MCF 10A (cell line): ENCODE measurements around the gene RNU6-7. TPM values are rescaled to one million over a fixed set of nuclear protein-coding genes. Genes with fewer than 3 reads are reported as not detected.

Experiments
- BruUV-seq: library from RNA; stranded (reverse); fragments of 400-500 nt; replicated peaks from 2 replicates; lab custom pipeline; 2021; lab: Mats Ljungman, UMichigan
- CTCF ChIA-PET: fragments of 300-600 bp; sonication (Branson Sonifier 250); formaldehyde crosslinking; extraction: SDS; loops from one replicate; lab custom pipeline; 2021; ENCODE audit warnings: antibody characterized with exemption, inconsistent platforms; lab: Yijun Ruan, JAX
- POLR2A ChIA-PET: fragments of 300-600, 350-650 bp; sonication (Branson Sonifier 250); formaldehyde crosslinking; extraction: SDS; loops from one replicate; lab custom pipeline; 2020; ENCODE audit warnings: antibody characterized with exemption, inconsistent platforms; lab: Yijun Ruan, JAX
- DNase-seq: peaks from one replicate; pipeline ENCODE4 v3.0.0-alpha.2; 2018; ENCODE audit not compliant: unreplicated experiment
- H3K27ac Mint-ChIP-seq: one replicate; pipeline ENCODE4 v1.8.0; 2022; ENCODE audit warnings: mild to moderate bottlenecking, low read depth, mixed read lengths; ENCODE audit not compliant: unreplicated experiment
- H3K27me3 Mint-ChIP-seq: one replicate; pipeline ENCODE4 v1.8.0; 2022; ENCODE audit warnings: mixed read lengths; ENCODE audit not compliant: insufficient read depth, unreplicated experiment
- H3K36me3 Mint-ChIP-seq: one replicate; pipeline ENCODE4 v1.8.0; 2022; ENCODE audit warnings: mild to moderate bottlenecking, moderate library complexity, mixed read lengths; ENCODE audit not compliant: insufficient read depth, unreplicated experiment
- H3K4me1 Mint-ChIP-seq: one replicate; pipeline ENCODE4 v1.8.0; 2022; ENCODE audit warnings: mixed read lengths; ENCODE audit not compliant: insufficient read depth, unreplicated experiment
- H3K4me3 Mint-ChIP-seq: one replicate; pipeline ENCODE4 v1.8.0; 2022; ENCODE audit warnings: mild to moderate bottlenecking, moderate library complexity, mixed read lengths; ENCODE audit not compliant: unreplicated experiment
- H3K9me3 Mint-ChIP-seq: one replicate; pipeline ENCODE4 v1.8.0; 2022; ENCODE audit warnings: mixed read lengths; ENCODE audit not compliant: unreplicated experiment
- intact Hi-C: fragments of 100-400 bp; cut with micrococcal nuclease; formaldehyde crosslinking; loops from 2 replicates; pipeline ENCODE4 v1.14.1; 2022
- total RNA-seq: library from RNA; stranded (reverse); gene quantifications from 2 replicates; pipeline ENCODE4 v1.2.3, GENCODE V29; 2022
- TF ChIP-seq, protein P1 (sequence below): fragments of 200-600 bp; IDR thresholded peaks from one replicate; pipeline ENCODE4 v1.8.0; 2022; ENCODE audit warnings: antibody characterized with exemption, mild to moderate bottlenecking; ENCODE audit not compliant: unreplicated experiment

RNU6-7 gene
- total RNA-seq, 1 experiment from 2014 or later: not detected

DNA sequence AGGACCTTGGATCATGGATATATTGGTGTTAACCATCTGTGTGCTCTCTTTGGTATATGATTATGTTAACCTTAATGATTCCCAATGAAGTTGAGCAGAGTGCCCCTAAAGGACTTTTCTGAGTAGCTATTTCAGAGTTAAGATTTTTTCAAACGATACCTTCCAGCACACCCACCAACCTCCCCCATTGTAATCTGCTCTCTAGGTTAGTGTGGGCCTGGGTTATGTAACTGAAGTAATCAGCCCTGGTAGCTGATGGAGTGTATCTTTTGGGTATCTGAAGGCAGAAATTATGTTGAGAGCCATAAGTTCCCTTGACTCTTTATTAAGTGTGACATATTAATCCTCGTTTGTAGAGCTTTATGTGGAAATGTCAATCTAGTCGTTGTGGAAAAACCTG lies 48.8 kb downstream of the RNU6-7 start:
- H3K36me3 Mint-ChIP-seq: no peaks in the 10 kb centered on the region
- H3K27ac Mint-ChIP-seq: no peak overlapping the region
- H3K4me3 Mint-ChIP-seq: no peak overlapping the region
- BruUV-seq: no TSS peak
- POLR2A ChIA-PET: interaction anchor here (0.9 to 2.0 kb wide), 8 partner anchors 48 to 316 kb away, joined by 3 to 11 read pairs (median 5); partner anchors contain the start of genes ARHGAP5 and RNU6-8
- TF ChIP-seq, protein P1, sequence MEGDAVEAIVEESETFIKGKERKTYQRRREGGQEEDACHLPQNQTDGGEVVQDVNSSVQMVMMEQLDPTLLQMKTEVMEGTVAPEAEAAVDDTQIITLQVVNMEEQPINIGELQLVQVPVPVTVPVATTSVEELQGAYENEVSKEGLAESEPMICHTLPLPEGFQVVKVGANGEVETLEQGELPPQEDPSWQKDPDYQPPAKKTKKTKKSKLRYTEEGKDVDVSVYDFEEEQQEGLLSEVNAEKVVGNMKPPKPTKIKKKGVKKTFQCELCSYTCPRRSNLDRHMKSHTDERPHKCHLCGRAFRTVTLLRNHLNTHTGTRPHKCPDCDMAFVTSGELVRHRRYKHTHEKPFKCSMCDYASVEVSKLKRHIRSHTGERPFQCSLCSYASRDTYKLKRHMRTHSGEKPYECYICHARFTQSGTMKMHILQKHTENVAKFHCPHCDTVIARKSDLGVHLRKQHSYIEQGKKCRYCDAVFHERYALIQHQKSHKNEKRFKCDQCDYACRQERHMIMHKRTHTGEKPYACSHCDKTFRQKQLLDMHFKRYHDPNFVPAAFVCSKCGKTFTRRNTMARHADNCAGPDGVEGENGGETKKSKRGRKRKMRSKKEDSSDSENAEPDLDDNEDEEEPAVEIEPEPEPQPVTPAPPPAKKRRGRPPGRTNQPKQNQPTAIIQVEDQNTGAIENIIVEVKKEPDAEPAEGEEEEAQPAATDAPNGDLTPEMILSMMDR: no peak
- peaks cover 11% of the 10 kb centered on the region for H3K4me1 Mint-ChIP-seq
- CTCF ChIA-PET: interaction anchor here (0.6 to 6.4 kb wide), 28 partner anchors 8 to 800 kb away, joined by 3 to 123 read pairs (median 5); no protein-coding TSS in a partner anchor
- DNase-seq: no peak
- no peaks in the 10 kb centered on the region for H3K9me3 Mint-ChIP-seq
- no peaks in the 10 kb centered on the region for H3K27me3 Mint-ChIP-seq
- intact Hi-C loops: loop anchor here (5.0 to 10.0 kb wide), 2 partner anchors 256 to 793 kb away; partner anchors contain the start of gene DTD2

DNA sequence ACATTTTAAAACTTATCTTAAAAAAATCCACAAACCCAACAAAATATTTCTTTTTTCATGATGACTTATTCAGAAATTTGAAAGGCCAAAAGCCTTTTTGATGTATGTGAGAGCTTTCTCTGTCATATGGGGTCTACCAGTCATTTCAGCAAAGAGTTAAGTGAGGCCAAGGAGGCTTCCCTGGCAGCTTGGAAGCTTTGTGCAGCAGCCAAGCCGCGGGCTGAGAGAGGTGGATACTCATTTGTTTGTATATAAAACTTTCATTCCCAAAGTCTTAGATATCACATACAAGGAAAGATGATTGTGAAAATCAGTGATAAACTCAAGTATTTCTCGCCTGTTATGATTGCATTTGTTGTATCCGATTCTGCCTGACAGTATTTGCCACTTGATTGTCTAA lies 49.7 kb downstream of the RNU6-7 start:
- ChIA-PET POLR2A (interaction anchor here (0.9 to 2.0 kb wide), 10 partner anchors 48 to 317 kb away, joined by 3 to 11 read pairs (median 4); partner anchors contain the start of genes ARHGAP5 and RNU6-8), CTCF (interaction anchor here (0.5 to 6.4 kb wide), 39 partner anchors 9 to 1118 kb away, joined by 3 to 123 read pairs (median 4); partner anchors contain the start of gene ARHGAP5)
- Mint-ChIP-seq H3K36me3 (no peaks in the 10 kb centered on the region), H3K4me1 (peaks cover 11% of the 10 kb centered on the region), H3K4me3 (no peak overlapping the region), H3K27me3 (no peaks in the 10 kb centered on the region), H3K9me3 (no peaks in the 10 kb centered on the region), H3K27ac (no peak overlapping the region)
- TF ChIP-seq, protein P1: no peak
- DNase-seq: no peak
- intact Hi-C loops: loop anchor here (5.0 to 10.0 kb wide), 2 partner anchors 257 to 794 kb away; partner anchors contain the start of gene DTD2
- no TSS peak for BruUV-seq

Other genes starting within 250 kb of the RNU6-7 start
- 100 TPM in 2 replicates for gene ARHGAP5, start 124.7 kb upstream of the RNU6-7 start, total RNA-seq
- gene RNU6-8, start 1.2 kb downstream of the RNU6-7 start, total RNA-seq: not detected in 2 replicates
- 2.3 and 3.6 TPM in 2 replicates for gene AKAP6, start 127.3 kb downstream of the RNU6-7 start, total RNA-seq